ENCODE measurements around the gene KRTAP5-4.

KRTAP5-4 gene

GRCh38 chr11:1572197-1573076, 49.5 kb downstream of the KRTAP5-4 start, which contains the start of gene DUSP8:
DUSP8 (minus strand) TSS chr11:1572271; CDS start chr11:1565826, 6,445 bp downstream.
- DNase-seq (ENCODE audit: low spot score) = peak; percentile 89

DNA sequence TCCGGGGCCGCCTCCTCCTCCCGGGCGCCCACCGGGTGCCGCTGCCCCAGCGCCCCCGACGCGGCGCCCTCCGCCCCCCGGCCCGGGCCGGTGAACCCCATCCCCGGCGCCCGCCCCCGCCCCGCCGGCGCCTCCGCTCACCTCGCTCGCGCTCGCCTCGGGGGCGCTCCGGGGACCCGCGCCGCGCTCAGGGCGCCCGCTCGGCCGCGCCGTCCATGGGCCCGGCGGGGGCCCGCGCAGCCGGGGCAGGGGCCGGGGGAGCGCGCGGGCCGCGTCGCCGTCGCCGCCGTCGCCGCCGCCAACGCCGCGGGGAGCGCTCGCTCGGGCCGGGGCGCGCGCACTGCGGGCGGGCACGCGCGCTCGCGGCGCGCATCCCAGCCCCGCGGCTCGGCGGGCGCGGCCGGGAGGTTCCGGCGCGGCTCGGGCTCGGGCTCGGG, 50.2 kb downstream of the KRTAP5-4 start:
- no peak for DNase-seq (ENCODE audit: low spot score)

Measured in globus pallidus (tissue), 1 donor.